ENCODE data around the gene ASRGL1.

Gene ASRGL1

GRCh38 chr11:62419314-62419929, 82.2 kb downstream of the ASRGL1 start:
- no peak for DNase-seq

- DNase-seq = no peak
Observed at GRCh38 chr11:62419943-62420342, 82.7 kb downstream of the ASRGL1 start.

- no peak for DNase-seq
Observed at GRCh38 chr11:62420882-62421281, 83.6 kb downstream of the ASRGL1 start.

GRCh38 chr11:62421996-62422395, 84.7 kb downstream of the ASRGL1 start:
- no peak for DNase-seq

GRCh38 chr11:62423012-62423411, 85.8 kb downstream of the ASRGL1 start:
- DNase-seq = no peak

GRCh38 chr11:62427630-62428233, 90.5 kb downstream of the ASRGL1 start:
- DNase-seq = no peak

- no peak for DNase-seq
Observed at GRCh38 chr11:62428871-62429560, 91.8 kb downstream of the ASRGL1 start.

GRCh38 chr11:62430425-62430824, 93.2 kb downstream of the ASRGL1 start:
- DNase-seq = no peak

- no peak for DNase-seq
Observed at GRCh38 chr11:62431171-62431901, 94.1 kb downstream of the ASRGL1 start.

- DNase-seq = no peak
Observed at GRCh38 chr11:62432695-62433094, 95.4 kb downstream of the ASRGL1 start.

- DNase-seq = no peak
Observed at GRCh38 chr11:62433141-62433903, 96.1 kb downstream of the ASRGL1 start.

GRCh38 chr11:62433904-62434276, 96.6 kb downstream of the ASRGL1 start:
- no peak for DNase-seq

GRCh38 chr11:62435846-62436660, 98.8 kb downstream of the ASRGL1 start:
- no peak for DNase-seq

GRCh38 chr11:62437616-62438015, 100.4 kb downstream of the ASRGL1 start:
- DNase-seq = no peak

GRCh38 chr11:62438641-62439040, 101.4 kb downstream of the ASRGL1 start:
- no peak for DNase-seq

- no peak for DNase-seq
Observed at GRCh38 chr11:62439785-62440602, 102.7 kb downstream of the ASRGL1 start.

Measured in activated T-cell treated with anti-CD3 and anti-CD28 coated beads for 4 hours (primary cell).